Gastrocnemius medialis (tissue), 4 donors: ENCODE results near the gene FYN.

Experiments used
- CTCF ChIP-seq, 5 experiments: fragments of 450-650 bp in 3 of 5; fragments of 200-600 bp in 2 of 5; sonication (generic) in 2 of 5; IDR thresholded peaks in 4 of 5; conservative IDR thresholded peaks in 1 of 5; 1 replicate in 4 of 5; 2 replicates in 1 of 5; pipeline ENCODE4 v1.5.1; 2016 to 2019; ENCODE audit warnings: antibody characterized with exemption in 5 of 5, mild to moderate bottlenecking in 3 of 5, moderate library complexity in 3 of 5
- POLR2A ChIP-seq, 2 donors: fragments of 450-650 bp; IDR thresholded peaks; one replicate each; pipeline ENCODE4 v1.6.1; 2017; ENCODE audit warnings: antibody characterized with exemption in 2 of 2, mild to moderate bottlenecking in 2 of 2, moderate library complexity in 2 of 2

DNA sequence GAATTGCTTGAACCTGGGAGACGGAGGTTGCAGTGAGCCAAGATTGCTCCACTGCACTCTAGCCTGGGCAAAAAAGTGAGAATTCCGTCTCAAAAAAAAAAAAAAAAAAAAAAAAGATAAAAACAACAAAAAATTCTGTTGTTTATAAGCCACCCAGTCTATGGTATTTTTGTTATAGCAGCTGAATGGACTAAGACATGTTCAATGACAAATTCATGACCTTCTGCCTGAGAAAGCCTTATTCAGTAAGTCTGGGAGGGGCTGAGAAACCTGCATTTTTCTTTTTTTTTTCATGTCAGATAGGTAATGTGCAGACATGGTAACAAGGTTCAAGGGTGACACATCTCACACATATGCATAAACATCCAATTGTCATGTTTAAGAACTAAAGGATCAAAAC, 227.2 kb downstream of the FYN start:
- TF ChIP-seq CTCF (IDR thresholded peaks at IDR 0.05 in 4 of 5, conservative IDR thresholded peaks at IDR 0.05 in 1 of 5), result no peak
- TF ChIP-seq POLR2A (IDR thresholded peaks at IDR 0.05), result no peak
